GM19328 (cell line): ENCODE results near the gene MARCHF11.

Experiments
- ATAC-seq: cut with Tn5 transposase; IDR thresholded peaks from one replicate; pipeline ENCODE4 v1.9.1; 2021; ENCODE audit warnings: mild to moderate bottlenecking, moderate library complexity; ENCODE audit not compliant: unreplicated experiment

MARCHF11 gene

DNA sequence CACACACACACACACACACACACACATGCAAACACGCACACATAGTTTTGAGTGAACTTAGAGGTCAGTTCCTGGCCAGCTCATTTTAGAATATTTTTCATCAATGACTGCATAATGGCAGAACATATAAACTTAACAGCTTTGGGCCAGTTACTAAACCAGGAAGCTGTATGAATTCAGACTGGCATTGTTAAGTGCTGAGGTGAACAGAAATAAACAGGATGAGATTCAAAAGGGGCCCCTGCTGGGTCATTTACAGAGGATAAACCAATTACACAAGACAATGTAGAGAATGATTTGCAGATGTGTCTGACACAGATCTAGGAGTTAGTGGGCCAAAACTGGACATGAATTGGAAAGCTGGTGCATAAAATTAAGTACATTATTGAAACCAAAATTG is 44.6 kb downstream of the MARCHF11 start:
- ATAC-seq: no peak

DNA sequence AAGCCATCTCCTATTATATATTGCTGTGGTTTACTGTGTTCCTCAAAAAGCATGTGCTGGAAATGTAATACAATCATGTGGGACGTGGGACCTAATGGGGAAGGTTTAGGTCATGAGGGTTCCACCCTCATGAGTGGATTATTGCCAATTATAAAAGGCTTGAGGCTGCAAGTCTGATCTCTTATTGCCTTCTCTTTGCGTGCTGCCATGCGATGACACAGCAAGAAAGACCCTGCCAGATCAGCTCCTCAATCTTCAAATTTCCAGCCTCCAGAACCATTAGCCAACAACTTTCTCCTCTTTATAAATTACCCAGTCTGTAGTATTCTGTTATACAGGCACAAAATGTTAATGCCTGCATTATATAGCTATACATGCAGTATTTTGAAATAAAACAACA is 45.4 kb downstream of the MARCHF11 start:
- ATAC-seq: no peak

DNA sequence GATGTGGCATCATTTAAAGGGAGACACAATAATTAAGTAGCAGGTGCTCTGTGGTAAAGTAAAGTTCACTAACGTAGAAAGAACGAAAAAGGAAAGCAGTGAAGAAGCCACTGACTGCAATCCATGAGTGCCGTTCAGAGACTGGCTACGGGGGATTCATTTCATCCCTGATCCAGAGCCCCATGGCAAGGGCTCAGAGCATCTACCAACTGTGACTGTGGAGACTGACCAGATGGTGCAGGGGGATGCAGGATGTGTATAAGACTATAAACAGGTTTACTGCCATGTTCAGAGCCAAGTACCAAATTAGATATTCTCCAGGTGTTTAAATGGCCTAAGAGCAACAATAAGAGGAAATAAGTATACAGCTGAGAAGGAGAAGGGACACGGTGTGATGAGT is 47.7 kb downstream of the MARCHF11 start:
- no peak for ATAC-seq

DNA sequence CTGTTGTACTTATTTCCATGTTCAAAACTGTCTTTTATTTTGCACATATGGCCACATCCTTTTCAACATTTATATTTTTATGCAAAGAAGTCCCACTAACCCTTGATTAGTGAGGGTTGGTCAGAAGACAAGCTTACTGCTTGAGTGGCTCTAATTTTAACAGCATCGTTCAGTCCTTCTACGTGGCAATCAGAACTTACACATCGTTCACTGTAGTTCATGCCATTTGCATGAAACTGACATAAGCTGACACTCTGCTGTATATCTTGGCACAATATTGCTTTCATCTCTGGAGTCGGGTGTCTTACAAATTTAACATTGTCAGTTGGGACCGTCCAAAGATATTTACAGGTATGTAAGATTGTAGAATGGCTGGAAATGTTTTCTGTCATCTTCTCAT is 50.6 kb downstream of the MARCHF11 start:
- ATAC-seq: no peak

DNA sequence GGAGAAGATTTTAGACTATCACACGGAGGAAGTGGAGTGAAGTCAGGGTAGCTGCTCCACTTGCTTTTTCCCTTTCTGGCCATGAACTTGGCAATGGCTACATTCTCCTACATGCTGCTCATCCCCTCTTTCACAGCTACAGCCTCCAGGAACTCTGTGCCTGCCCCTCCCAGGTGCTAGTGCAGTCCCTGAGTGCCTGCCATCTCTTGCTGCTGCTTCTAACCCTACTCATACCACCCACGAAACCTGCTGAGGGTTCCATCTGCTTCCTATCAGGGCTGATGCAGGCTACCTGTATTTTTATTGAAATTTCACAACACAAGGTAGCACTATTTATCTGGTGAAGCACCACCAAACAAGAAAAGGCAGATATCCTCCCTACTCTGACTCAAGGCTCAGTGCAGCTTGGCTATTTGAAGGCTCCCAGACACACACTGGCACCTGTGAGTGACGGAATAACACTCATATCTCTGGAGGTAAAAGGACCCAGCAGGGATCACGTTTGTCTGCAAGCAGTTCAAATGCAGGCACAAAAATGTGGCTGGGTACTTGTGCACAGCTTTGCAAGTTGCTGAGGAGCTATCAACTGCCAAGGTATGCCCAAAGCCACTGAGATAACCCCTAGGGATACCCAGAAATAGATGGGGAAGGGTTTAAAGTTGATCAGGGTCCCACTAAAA is 51.6 kb downstream of the MARCHF11 start:
- ATAC-seq: no peak

DNA sequence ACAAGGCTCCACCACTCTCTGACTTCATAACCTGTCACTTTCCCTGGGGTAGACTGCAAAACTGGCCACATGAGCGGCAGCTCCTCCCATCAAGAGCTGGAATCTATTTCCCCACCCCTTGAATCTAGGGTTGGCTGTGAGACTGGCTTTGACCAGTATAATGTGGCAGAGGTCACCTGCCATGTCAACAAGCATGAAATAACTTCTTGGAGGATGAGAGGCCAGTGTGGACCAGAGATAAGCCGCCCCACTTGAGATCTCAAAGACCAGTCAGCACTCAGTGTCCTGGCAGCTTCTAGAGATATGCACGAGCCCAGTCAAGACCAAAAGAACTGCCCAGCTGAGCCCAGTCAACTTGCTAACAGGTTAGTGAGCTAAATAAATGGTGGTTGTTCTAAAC is 59.0 kb downstream of the MARCHF11 start:
- no peak for ATAC-seq

DNA sequence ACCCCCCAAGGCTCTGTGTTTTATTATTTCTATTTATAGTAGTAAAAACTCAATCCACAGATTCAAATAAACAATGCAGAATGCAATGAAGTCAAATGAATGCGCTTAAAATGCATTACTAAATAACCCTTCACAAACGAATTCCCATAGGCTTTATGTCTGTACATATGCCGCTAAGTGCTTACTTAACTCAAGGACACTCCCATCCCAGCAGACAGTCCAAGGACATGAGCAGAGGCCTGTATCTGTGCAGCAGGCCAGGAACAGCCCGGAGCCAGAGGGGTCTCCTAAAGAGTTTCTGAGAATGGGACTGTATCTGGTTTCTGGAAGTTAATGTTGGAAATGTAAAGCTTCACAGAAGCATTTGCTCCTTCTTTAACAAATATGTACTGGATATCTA is 59.8 kb downstream of the MARCHF11 start:
- no peak for ATAC-seq

DNA sequence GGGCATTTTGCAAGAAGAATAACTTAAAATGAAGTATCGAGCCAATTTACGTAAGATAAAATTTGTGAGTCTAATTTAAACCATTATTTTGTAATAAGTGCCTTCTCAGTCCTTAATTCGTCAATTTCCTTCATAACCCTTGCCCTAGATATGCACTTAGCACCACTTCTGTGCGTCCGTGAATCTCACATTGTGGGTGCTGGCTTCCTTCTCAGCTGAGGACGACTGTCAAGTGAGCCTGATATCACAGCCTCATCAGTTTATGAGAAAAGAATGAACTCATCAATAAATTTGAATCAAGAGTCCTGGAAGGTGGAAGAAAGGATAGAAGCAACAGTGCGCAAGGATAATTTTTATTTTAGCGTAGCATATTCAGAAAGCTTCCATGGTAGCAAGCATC is 64.5 kb downstream of the MARCHF11 start:
- no peak for ATAC-seq

DNA sequence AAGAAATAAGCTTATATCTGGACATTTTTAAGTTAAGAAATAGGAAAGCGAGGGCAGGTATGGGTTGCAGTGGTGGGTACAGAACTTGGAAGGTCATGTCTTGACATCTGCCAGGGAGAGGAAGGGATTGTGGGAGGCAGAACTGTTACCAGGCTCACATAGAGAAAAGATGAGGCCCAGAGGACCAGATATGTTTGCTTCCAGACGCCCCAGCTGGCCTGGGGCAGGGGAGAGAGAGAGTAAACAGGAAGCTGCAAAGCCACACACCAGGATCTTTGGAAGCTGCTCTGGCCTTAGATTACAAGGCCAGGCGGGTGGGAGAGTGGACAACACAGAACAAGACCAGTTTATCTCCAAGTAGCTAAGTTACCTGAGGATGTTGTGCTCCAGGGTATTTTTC is 71.2 kb downstream of the MARCHF11 start:
- no peak for ATAC-seq

DNA sequence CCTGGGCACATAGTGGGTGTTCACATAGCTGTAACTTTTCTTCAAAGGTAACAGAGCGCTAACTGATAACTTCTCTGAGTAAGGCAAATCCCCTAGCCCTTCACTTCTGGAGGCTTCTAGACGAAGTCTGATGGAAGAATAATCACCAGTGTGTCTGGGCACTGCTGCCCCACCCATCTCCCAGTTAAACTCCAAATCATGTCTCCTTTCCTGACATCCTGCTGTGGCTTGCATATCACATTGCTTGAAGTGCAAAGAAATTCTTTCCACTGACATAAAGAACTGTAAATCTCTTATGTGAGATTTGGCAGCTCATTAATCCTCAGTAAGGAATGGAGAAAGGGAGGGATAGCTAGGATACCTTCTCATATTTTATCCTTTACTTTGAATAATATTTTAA is 74.6 kb downstream of the MARCHF11 start:
- no peak for ATAC-seq

DNA sequence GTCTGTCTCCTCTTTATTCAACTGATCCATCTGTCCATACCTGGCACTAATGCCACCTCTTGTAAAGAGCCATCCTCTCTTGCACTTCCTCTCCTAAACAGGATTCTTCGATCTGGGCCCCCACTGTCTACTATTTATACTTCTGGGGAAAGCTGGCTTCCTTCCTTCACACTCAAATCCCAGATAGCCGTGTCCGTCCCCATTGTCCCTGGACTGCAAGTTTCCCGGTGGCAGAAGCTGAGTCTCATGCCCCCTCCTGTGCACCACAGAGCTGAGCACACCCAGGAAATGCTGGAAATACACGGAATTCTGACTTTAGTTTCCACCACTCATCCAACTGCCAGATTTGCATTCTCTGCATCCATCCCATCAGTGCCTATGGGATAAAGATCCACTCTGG is 84.0 kb downstream of the MARCHF11 start:
- ATAC-seq: no peak

DNA sequence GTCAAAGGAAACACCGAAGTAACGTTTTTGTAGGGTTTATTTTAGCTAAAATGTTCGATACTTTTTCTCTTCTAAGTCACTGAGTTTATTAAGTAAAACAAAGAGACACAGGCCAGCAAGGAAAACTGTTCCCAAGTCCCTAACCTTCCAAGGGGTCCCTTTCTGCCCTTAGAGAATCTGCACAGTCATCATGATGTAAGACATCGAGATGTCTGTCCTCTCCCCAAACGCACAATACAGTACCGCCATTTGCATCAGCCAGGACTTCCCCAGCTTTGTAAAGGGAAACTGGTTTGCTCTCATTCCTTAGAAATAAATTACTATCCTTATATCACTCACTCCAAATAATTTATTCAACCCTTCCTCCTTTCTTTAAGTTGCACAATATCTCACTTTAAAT is 89.3 kb downstream of the MARCHF11 start:
- ATAC-seq: no peak

DNA sequence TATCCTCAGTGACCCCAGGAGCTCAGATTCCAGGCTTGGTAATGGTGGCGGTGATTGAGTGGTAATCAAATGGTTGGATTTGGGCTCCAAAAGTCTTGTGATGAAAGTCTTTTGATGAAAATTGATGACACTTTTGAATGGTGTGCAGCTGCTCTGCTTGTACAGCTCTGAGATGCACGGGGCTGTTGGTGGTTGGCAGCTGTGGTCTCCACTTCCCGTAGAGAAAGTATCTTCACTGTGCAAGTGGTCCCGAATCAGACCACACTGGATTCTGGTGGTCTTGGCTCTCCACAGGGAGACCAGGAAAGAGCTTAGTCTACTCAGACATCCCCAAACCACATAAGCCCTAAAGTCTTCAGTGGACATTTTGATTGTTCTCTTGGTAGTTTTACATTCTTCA is 96.6 kb downstream of the MARCHF11 start:
- ATAC-seq: no peak

DNA sequence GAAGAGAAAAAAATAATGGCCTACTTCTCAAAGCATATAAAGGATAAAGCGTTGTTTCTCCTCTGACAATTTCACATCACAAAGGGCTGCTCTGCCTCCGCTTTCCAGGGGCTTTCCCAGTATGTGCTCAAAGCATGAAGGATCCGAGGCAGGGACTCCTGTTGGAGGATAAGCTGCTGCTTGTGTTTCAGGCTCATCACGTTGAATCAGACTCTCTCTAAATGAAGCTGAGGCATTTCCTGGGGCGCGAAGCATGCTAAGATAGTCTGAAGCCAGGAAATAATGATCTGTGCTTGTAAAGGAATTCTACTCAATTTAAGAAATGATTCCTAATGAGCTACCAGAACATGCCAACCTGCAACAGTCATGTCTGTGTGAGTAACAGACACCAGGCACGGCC is 97.5 kb downstream of the MARCHF11 start:
- ATAC-seq: no peak

DNA sequence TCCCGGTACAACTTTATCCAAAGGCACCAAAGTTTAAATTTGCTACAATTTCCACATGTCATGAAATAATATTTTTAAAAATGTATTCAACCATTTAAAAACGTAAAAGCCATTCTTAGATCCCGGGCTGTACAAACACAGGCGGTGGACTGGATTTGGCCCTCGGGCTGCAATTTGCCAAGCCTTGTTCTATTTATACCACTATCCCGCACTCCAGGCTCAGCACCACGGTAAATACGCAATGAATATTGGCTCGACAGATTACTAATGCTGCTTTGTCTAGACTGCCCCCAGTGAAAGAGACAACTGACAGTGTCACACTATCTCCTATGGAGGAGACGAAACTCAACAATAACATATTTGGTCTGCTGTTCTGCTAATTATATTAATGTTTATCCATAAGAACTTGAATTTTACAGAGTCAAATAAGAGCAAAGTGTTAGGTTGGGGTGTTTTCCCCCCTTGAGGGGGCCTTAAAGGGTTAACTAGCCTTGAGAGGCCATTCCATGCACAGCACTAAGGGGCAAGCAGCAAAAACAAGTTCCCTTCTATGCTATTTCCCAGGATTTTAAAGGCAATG is 98.1 kb downstream of the MARCHF11 start:
- no peak for ATAC-seq

DNA sequence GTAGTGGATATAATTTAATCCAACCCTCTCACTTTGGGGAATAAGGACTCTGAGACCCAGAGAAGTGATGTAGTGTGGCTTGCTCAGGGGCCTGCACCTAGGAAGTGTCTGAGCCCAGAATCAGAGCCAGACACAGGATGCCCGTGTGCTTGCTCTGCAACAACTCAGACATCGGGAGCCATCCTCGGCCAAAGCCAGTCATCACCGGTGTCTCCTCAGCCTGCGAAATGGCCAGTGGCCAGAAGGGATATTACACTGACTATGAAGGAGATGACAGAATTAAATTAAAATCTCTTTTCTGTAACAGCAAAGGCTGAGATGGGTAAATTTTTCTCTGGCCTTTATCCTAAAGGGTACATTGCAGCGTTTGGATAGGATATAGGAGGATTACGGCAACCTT is 102.9 kb downstream of the MARCHF11 start:
- ATAC-seq: no peak

DNA sequence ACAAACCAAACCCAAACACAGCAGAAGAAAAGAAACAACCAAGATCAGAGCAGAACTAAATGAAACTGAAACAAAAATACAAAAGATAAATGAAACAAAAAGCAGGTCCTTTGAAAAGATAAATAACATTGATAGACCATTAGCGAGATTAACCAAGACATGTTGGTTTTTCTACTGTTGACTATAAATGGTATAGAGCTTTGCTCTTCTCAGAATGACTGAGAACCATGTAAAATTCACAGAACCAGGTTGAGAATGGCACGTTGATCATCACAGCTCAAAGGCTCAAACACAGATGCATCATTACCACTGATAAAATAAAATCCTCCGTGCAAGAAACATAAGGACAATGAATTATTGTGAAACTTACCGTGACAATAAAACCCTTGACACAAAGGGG is 105.2 kb downstream of the MARCHF11 start:
- ATAC-seq: no peak

DNA sequence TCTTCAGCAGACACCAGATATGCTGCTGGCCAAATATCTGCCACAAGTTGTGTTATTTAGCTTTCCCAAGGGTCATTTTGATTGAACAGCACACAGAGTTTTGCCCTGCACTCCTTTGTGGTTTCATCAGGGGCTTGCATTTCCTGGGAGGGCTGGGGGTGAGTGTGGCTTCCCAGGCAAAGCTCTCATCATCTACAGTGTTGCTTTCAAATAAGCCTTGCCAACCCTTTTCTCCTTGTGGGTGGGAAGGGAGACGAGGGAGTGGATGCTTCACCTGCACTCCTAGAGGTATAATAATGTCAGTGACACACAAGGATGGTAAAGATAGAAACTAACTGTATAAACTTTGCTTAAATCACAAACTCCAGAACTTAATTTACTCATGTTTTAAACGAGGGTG is 107.0 kb downstream of the MARCHF11 start:
- ATAC-seq: no peak

DNA sequence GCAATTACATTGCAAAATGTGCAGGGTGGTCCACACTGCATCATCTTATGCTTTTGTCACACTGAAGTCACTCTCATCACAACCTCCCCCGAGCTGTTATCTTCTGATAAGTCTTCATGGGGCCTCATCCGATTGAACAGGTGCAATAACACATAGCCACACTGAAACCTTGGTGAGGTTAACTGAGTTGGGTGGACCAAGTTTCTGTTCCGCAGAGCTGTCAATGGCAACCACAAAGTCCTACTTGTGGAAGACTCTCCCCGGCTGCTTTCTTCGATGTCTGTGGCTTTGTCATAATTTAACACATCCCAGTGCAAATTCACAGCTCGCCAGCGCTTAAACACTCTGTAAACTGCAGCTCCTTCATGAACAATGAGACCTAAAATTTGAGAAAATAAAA is 112.2 kb downstream of the MARCHF11 start:
- no peak for ATAC-seq

DNA sequence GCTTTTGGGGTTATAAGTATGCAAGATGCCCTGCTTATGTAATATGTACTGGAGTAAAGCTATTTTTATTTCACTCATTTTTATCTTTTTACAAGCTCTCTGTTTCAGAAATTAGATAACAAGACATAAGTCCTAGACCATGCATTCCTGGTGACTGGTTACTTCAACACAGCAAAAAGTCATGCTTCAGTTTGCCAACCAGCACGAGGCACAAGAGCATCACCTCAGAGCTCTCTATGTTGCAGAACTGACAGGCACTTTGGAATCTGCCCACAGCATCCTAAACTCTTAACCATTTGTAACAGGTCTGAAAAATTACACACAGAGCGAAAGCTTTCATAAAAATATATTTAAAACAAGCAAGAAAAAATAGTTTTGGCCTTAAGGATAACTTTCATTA is 112.8 kb downstream of the MARCHF11 start:
- no peak for ATAC-seq

DNA sequence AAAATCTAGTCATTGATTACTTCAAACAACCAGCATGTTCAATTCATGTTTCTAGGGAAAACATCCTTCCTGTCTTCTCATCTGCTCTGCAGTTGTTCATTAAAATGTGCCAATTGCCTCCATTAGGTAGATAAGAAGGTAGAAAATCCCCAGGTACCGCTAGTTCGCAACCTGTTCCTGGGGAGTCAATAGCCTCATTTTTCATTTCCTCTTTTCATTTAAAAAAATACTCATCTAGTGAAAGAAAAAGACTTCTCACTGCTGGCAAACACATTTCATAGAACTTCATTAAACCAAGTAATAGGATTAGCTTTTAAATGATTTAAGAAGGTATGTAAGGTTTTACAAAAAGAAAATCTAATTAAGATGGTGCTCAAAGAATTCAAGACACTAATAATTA is 113.3 kb downstream of the MARCHF11 start:
- no peak for ATAC-seq

DNA sequence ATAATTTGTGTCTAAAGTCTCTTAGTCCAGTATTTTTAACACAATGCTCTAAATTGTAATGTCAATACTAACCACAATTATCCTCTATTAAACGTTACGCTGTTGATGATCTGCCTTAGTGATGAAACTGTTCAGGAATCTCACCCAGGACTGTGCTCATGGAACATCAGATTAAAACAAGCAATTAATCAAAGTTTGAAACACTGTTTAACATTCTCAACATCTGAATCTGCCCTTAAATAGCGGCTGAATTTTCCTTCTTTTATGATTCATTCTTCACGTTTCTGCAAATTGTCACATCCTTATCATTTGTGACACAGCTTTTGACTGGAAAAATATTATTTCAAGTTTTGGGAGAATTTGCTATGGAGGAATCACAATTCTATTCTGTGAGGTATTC is 113.8 kb downstream of the MARCHF11 start:
- no peak for ATAC-seq
